ENCODE data around the gene TEKT3. TPM values are rescaled to one million over a fixed set of nuclear protein-coding genes. Genes with fewer than 3 reads are reported as not detected.
A peak's percentile ranks its signal among the peaks of the same experiment; 100 is the strongest.

Gene TEKT3
- total RNA-seq, 6 donors from 2014 or later = 0.64 to 4.1 (median 1.8) TPM; not detected in 1

DNA sequence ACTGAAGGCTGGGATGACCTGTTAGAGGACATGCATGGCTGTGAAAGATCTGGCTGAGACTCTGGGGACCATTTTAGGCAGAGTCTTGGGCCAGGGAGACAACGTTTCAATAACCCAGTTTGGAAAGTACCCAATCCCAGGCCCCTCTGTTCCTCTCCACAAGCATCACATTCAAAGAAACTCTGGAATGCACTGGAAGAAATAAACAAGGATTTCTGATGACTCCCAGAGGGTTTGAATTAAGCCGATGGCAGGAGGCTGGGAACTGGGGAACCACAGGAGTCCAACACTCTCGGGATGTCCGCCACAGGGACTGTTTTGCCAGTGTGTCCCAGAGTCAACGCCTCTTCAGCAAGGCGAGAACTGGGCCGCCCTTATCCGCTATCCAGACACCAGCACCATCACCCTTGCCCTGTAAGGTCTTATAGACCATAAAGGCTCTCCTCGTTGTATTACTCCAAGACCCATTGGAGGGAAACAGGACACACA lies 79.6 kb downstream of the TEKT3 start:
- TF ChIP-seq POLR2AphosphoS5 (IDR thresholded peaks at IDR 0.05) (no peak), EP300 (IDR thresholded peaks at IDR 0.05) (no peak), POLR2A (IDR thresholded peaks at IDR 0.05) (no peak)
- TF ChIP-seq, protein P1, sequence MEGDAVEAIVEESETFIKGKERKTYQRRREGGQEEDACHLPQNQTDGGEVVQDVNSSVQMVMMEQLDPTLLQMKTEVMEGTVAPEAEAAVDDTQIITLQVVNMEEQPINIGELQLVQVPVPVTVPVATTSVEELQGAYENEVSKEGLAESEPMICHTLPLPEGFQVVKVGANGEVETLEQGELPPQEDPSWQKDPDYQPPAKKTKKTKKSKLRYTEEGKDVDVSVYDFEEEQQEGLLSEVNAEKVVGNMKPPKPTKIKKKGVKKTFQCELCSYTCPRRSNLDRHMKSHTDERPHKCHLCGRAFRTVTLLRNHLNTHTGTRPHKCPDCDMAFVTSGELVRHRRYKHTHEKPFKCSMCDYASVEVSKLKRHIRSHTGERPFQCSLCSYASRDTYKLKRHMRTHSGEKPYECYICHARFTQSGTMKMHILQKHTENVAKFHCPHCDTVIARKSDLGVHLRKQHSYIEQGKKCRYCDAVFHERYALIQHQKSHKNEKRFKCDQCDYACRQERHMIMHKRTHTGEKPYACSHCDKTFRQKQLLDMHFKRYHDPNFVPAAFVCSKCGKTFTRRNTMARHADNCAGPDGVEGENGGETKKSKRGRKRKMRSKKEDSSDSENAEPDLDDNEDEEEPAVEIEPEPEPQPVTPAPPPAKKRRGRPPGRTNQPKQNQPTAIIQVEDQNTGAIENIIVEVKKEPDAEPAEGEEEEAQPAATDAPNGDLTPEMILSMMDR (IDR thresholded peaks at IDR 0.05) = no peak
- Histone ChIP-seq H3K9me3 (no peaks in the 10 kb centered on the region), H3K27ac (peak overlapping the region; percentile 86 to 93 (median 88)), H3K36me3 (peaks cover 6 to 18% (median 7%) of the 10 kb centered on the region in 4 donors), H3K4me1 (peaks cover 27 to 72% (median 55%) of the 10 kb centered on the region in 4 donors), H3K27me3 (no peaks in the 10 kb centered on the region), H3K4me3 (peak overlapping the region; percentile 7 to 71 (median 58))
- ATAC-seq (ENCODE audit: low FRiP score in 2 of 2) (no peak), DNase-seq (no peak)
- WGBS, 2 donors = 0 to 9% methylated on average over 2 to 9 of the region's 9 CpGs

DNA sequence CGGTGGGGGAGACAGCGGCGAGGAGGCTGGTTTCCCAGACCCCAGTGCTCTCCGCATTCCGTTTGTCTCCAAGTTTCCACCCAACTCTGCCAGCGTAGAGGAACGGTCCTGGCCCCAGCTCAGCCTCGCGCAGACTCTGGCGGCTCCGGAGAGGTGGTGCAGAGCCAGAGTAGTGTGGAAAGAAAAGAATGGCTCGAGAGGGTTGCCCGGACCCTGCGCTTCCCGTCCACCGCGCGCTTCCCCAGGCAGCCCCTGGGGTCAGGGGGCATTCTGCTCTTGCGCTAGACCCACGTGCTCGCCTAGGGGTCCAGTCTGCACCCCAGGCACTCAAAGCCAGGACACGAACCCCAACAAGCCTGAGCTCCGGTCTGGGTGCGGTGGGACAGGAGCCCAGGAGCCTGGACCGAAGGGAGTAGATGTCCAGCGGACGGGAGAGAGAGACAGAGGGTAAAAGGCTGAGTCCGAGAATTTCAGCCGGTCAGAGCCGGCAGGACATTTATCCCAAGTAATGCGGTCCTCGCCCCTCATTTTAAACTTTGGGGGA lies 80.1 kb downstream of the TEKT3 start:
- Histone ChIP-seq H3K9me3 (no peaks in the 10 kb centered on the region), H3K27me3 (no peaks in the 10 kb centered on the region), H3K27ac (peak overlapping the region; percentile 86 to 93 (median 88)), H3K36me3 (peaks cover 6 to 23% (median 7%) of the 10 kb centered on the region in 4 donors), H3K4me3 (peak overlapping the region; percentile 7 to 71 (median 58)), H3K4me1 (peaks cover 32 to 70% (median 58%) of the 10 kb centered on the region in 4 donors)
- 4 to 5% methylated on average over 30 to 32 of the region's 32 CpGs for WGBS, 2 donors
- ATAC-seq (ENCODE audit: low FRiP score in 2 of 2) (peak; percentile 5 to 60), DNase-seq (peak in 1 of 2 donors; percentile 85)
- no peak for TF ChIP-seq POLR2AphosphoS5 (IDR thresholded peaks at IDR 0.05)
- no peak for TF ChIP-seq EP300 (IDR thresholded peaks at IDR 0.05)
- TF ChIP-seq POLR2A (IDR thresholded peaks at IDR 0.05) = peak in 1 of 4 donors; percentile 6

DNA sequence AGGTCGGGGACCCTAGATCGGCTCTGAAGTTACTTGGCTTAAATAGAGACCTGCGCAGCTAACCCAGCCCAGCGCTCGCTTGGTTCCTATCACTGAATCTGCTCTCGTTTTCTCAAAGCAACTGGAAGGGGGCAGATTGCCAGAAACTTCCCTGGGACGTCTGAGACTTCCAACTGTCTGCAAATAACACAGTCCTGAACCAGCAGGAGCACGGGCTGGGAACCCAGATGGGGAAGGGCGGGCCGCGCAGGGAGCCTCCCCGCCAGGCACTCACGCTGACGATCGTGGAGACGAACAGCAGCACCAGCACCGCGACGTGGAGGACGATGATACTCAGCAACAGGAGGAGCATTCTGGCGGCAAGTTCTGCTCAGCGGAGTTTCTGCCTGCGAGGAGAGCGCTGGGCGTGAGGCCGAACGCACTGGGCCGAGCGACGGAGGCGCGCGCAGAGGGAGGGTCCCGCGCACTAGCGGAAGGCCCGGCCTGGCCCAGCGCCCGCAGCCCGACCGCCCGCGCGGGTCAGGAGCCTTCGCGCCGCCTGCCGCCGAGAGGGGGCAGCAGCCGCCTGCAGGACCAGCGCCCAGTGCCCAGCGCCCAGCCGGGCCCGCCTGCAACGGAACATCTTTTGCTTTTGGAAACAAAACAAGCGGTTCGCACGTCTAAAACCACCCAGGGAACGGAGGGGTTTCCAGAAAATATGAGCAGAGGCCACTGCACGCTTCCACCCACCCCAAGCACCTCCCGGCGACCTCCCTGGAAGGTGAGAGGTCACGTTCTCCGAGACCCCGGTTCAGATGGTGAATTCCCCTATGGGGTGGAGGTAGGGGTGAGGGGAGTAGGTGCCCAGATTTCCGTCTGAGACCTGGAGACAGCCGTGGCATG lies 80.8 kb downstream of the TEKT3 start:
- H3K36me3 ChIP-seq = peaks cover 6 to 30% (median 7%) of the 10 kb centered on the region in 4 donors
- H3K9me3 ChIP-seq = no peaks in the 10 kb centered on the region
- H3K27ac ChIP-seq = peak overlapping the region; percentile 86 to 93 (median 88)
- TF ChIP-seq EP300 (IDR thresholded peaks at IDR 0.05) (no peak), POLR2A (IDR thresholded peaks at IDR 0.05) (peak in 2 of 4 donors; percentile 22 to 59), POLR2AphosphoS5 (IDR thresholded peaks at IDR 0.05) (peak; percentile 42 to 63)
- TF ChIP-seq, protein P1 (IDR thresholded peaks at IDR 0.05) = peak; percentile 86 to 97 (median 96)
- peak; percentile 82 to 98 for DNase-seq
- H3K27me3 ChIP-seq = no peaks in the 10 kb centered on the region
- 1 to 3% methylated on average over 20 to 63 of the region's 67 CpGs for WGBS, 2 donors
- peak; percentile 81 to 85 for ATAC-seq (ENCODE audit: low FRiP score in 2 of 2)
- peak overlapping the region; percentile 12 to 71 (median 58) for H3K4me3 ChIP-seq
- peaks cover 33 to 70% (median 58%) of the 10 kb centered on the region in 4 donors for H3K4me1 ChIP-seq

DNA sequence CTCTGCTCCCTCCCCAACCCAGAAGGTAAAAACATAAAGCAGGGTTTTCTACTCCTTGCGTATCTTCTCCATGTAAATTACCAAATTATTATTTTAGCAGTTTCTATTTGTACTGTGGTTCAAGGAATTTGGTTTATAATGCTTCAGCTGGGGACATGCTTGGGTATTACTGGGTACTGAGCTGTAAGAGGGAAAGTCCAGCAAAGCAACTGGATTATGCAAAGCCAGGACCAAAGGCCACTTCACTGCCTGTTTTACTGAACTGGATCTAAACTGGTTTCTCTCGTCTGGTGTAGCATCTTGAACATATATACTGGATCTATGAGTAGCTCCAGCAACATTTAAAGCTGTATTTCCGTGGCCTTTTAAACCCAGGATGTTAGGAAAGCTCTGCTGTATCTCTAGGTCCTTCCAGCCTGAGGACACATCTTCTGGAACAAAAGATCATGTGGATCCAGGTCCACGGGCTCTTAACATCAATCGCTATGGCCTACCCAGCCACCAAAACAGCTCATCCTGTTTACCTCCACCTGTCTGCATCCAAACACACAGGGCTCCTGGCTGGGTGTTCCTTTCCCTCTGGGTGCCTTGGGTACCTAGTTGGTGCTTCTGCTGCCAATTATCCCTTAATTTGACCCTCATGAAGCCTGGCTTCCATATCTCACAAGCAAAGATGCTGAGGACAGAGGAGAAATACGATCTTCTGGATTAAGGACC lies 83.4 kb downstream of the TEKT3 start:
- Histone ChIP-seq H3K4me1 (peaks cover 33 to 60% (median 46%) of the 10 kb centered on the region in 4 donors), H3K4me3 (peak overlapping the region in 2 of 4 donors; percentile 25 to 71), H3K27ac (peak overlapping the region in 3 of 4 donors; percentile 46 to 90 (median 63)), H3K36me3 (peaks cover 7 to 55% (median 18%) of the 10 kb centered on the region in 4 donors), H3K27me3 (no peaks in the 10 kb centered on the region), H3K9me3 (no peaks in the 10 kb centered on the region)
- WGBS, 2 donors = 79 to 84% methylated on average over 6 of the region's 6 CpGs
- TF ChIP-seq POLR2A (IDR thresholded peaks at IDR 0.05) (no peak), EP300 (IDR thresholded peaks at IDR 0.05) (no peak), POLR2AphosphoS5 (IDR thresholded peaks at IDR 0.05) (no peak)
- TF ChIP-seq, protein P1 (IDR thresholded peaks at IDR 0.05) = no peak
- DNase-seq (no peak), ATAC-seq (ENCODE audit: low FRiP score in 2 of 2) (no peak)
